Adipose tissue (tissue), 3 donors: ENCODE measurements around the gene PTPRN2. TPM values are rescaled to one million over a fixed set of nuclear protein-coding genes. Genes with fewer than 3 reads are reported as not detected.

Experiments used
- H3K27ac ChIP-seq: one replicate; pipeline ENCODE4 v1.5.1; 2013; ENCODE audit warnings: low read depth, low read length
- WGBS, 3 donors: extraction: QIAGEN DNeasy Blood & Tissue Kit; methylation state at CpG; one replicate each; pipeline ENCODE4 v1.1.7; 2013; 5-methylcytosine and 5-hydroxymethylcytosine counted together
- polyA plus RNA-seq, 3 donors: library from polyadenylated mRNA; stranded (reverse); fragments of 200-250 nt; gene quantifications; one replicate each; pipeline ENCODE4 v1.2.3, GENCODE V29; 2013
- donor health status: healthy with polysubstance abuse.
- donor health status: Bipolar disorder and iron deficiency.
- donor health status: healthy.

The PTPRN2 gene
- polyA plus RNA-seq, 3 donors: 3.7 to 8.0 (median 7.3) TPM

DNA sequence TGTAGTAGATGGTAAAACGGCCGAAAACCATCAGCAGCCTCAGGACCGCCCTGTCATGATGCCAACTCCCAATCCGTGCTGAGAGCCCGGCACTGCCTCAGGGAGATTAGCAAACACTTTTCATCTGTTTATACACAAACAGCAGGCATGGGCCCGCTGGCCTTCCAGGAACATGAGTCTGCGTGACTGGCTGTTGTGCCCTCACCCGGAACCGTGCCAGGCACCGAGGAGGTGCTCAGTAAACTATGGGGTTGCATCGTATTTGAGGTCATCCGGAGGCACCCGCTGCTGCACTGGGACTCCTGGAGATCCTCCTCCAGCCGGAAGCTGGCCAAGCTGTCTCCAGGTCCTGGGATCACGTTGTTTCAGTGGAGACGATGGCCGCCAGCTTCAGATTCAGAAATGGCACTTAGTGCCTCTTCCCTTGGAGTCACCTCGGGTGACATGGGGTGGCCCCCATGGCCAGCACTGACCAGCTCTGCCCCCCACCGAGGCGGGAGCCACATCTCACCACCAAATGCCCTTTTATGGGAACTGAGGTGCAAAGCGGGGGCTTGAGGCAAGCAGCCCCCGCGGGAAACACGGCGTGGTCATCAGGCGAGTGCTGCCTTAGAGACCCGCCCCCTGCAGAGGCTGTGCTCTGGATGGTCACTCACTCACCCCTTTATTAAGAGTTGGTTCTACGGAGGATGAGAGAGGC, 585.9 kb downstream of the PTPRN2 start:
- 85 to 89% (median 87%) methylated on average over 28 of the region's 28 CpGs for WGBS, 3 donors
- no peak overlapping the region for H3K27ac ChIP-seq

DNA sequence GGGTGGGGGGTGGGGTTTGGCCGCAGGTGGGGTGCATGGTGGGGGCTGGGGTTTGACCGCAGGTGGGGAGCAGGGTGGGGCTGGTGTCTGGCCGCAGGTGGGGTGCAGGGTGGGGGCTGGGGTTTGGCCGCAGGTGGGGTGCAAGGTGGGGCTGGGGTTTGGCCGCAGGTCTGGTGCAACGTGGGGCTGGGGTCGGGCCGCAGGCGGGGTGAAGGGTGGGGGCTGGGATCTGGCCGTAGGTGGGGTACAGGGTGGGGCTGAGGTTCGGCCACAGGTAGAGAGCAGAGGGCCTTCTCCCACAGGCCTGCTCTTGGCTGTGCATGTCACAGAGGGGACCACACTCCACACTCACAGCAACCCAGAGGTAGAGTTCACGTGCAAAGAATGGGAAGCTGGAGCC, 586.6 kb downstream of the PTPRN2 start:
- H3K27ac ChIP-seq: no peak overlapping the region
- 82 to 90% (median 85%) methylated on average over 8 to 9 of the region's 12 CpGs for WGBS, 3 donors

DNA sequence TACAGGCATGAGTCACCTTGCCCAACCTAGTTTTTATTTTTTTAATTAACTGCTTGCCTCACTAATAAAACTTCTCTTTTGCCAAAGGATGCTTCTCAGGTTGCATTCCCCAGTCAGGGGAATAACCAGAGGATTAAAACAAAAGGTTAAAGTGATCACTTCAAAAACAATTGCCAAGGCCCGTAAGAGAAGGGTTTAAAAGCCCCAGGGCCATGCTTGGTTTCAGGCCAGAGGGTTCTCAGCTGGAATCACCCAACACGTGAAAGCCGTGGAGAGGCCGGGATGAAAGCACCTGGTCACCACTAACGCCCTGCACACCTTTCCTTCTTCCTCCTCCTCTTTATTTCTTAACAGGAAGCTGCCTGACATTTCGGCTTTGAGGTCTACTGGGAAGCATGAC, 587.5 kb downstream of the PTPRN2 start:
- WGBS, 3 donors: 59 to 68% (median 65%) methylated on average over 6 of the region's 6 CpGs
- no peak overlapping the region for H3K27ac ChIP-seq

DNA sequence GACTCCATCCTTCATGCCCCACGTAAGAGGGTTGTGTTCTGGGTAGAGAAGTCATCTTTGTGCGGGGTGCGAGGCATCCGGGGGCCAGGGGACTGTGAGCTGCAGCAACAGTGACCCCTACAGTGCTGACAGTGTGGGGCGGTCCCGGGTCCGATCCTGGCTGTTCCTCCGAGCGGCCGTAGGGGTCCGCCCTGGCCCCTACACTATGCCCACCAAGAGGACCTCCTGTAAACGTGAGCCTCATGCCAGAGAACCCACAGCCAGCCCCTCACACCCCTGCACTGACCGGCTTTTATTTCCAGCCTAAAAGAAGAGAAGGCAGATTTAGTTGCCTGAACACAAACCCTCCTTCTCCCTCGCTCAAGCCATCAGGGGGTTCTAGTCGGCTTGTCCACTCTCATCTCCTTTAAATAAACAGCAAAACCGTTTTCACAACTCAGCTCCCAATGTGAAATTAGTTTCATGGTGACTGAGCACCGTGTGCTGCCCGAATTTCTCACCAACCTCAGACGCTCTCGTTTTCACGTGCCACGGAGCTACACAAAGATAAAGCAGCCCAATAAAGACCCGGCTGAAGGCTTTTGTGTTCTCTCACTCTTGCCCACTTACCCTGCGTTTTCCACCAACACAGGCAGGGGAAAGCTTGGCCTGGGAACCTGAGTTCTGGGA, 588.6 kb downstream of the PTPRN2 start:
- 77 to 82% (median 78%) methylated on average over 23 to 24 of the region's 24 CpGs for WGBS, 3 donors
- H3K27ac ChIP-seq: no peak overlapping the region

DNA sequence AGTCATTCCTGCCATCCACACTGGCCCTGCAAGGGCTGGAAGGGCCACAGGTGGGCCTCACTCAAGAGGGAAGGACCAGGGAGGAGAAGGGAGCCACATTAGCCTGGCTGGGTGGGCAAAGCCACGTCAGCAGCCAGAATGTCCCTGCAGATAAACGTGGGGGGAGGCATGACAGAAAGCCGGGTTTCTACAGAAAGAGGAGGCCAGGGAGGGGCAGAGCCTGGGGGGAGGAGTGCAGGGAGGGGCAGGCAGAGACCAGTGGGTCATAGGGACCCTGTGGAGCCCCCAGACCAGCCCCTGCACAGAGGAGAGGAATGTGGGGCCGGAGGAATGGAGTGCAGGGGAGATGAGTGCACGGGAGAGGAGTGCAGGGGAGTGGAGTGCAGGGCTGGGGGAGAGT, 590.2 kb downstream of the PTPRN2 start:
- H3K27ac ChIP-seq: no peak overlapping the region
- 62 to 80% (median 66%) methylated on average over 5 of the region's 5 CpGs for WGBS, 3 donors

DNA sequence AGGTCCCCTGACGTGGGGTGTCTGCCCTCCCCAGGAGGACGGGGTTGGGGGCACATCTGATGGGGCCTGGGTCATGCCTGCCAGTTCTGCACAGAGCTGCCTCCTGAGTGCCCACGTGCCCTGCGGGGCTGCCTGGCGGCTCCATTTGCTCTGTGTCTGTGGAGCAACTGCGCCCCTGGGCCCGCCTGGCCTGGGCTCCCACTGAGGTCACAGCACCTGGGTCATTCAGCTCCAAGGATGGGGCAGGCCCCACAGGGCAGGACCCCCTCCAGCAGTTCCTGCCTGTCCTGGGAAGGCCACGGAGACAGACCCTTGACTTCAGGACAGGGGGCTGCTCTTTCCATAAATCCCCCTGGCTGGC, 590.6 kb downstream of the PTPRN2 start:
- 85 to 93% (median 88%) methylated on average over 6 to 8 of the region's 8 CpGs for WGBS, 3 donors
- no peak overlapping the region for H3K27ac ChIP-seq

DNA sequence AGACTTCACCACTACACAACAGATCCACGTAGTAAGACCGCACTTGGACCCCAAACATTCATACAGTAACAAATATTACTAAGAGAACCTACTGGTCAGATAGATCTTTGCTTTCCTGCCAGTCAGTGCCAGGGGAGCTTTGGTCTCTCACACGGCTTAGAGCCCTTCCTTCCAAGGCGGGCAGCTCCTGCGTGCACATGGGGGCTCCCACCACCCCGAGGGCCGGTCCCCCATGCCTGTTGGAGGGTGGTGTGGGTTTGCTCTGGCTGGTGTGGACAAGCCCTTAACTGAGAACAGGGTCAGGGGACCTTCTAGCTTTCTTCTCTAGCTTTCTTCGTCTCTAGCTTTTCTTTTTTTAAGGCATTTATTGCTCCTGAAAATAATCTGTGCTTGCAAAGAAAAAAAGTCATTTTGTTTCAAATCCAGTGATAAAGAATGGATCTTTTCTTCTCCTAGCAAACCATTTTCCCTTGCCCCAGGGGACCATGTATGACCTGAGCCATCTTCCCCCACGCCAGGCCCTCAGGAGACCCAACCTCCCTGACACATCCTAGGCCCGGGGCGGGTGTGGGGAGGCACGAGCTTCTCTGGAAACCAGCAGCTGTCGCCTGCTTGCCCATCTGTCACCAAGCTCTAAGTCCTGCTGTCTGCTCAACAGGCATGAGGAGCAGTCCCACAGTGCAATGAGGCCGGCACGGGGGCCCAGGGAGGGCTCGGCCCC, 591.1 kb downstream of the PTPRN2 start:
- 82 to 87% (median 83%) methylated on average over 16 of the region's 16 CpGs for WGBS, 3 donors
- no peak overlapping the region for H3K27ac ChIP-seq

DNA sequence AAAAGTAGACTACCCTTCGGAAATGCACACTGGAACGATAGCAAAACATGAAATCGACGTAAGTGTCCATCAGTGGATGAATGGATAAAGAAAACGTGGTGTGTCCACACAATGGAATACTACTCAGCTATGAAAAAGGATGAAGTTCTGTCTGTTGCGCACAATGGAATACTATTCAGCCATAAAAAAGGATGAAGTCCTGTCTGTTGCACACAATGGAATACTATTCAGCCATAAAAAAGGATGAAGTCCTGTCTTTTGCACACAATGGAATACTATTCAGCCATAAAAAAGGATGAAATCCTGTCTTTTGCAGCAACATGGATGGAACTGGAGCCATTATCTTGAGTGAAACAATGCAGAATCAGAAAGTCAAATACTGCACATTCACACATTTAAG, 591.8 kb downstream of the PTPRN2 start:
- no peak overlapping the region for H3K27ac ChIP-seq
- WGBS, 3 donors: 94 to 100% (median 96%) methylated on average over 6 of the region's 6 CpGs

DNA sequence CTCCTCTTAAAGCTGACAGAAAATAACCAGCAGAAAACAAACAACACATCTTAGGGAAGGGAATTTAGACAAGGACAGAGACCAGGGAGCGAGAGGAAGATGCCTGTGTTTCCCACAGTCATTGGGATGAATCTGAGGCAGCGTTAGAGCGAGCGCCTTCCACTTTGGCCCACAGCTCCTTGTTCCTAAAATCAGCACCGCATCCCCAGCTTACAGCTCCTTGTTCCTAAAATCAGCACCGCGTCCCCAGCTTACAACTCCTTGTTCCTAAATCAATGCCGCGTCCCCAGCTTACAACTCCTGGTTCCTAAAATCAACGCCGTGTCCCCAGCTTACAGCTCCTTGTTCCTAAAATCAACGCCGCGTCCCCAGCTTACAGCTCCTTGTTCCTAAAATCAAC, 593.3 kb downstream of the PTPRN2 start:
- WGBS, 3 donors: 81 to 85% (median 81%) methylated on average over 14 of the region's 14 CpGs

DNA sequence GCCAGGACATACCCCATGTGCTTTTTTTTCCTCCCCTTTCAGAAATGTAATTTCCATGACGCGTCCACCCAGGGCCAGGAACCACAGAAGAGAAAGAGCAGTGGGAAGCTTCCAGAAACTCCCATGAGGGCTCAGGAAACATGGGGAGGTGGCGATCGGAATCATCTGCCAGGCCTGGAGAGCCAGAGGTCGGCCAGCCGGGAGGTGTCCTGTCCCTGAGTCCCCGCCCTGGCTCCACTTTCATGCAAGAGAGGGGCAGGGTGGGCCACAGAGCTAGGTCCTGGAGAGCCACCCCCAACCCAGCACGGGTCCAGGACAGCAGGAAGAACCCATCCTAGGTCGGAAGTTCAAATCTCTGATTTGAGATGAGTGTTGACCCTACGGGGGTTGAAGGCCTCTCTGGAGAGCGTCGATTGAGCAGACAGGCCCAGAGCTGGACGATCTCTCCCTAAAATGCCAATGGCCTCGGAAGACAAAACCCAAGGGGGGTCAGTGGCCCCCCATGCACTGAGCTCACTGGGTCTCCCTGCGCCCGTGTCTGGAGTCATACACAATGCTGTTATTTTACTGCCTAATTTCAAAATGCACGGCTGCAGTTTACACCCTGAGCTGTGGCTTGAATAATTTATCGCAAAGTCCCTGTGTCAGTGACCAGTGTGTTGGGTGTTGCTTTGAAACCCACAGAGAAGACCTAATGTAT, 594.1 kb downstream of the PTPRN2 start:
- no peak overlapping the region for H3K27ac ChIP-seq
- 80 to 89% (median 82%) methylated on average over 18 of the region's 18 CpGs for WGBS, 3 donors

More for the DNA sequence above, 593.3 kb downstream of the PTPRN2 start:
- H3K27ac ChIP-seq: no peak overlapping the region

DNA sequence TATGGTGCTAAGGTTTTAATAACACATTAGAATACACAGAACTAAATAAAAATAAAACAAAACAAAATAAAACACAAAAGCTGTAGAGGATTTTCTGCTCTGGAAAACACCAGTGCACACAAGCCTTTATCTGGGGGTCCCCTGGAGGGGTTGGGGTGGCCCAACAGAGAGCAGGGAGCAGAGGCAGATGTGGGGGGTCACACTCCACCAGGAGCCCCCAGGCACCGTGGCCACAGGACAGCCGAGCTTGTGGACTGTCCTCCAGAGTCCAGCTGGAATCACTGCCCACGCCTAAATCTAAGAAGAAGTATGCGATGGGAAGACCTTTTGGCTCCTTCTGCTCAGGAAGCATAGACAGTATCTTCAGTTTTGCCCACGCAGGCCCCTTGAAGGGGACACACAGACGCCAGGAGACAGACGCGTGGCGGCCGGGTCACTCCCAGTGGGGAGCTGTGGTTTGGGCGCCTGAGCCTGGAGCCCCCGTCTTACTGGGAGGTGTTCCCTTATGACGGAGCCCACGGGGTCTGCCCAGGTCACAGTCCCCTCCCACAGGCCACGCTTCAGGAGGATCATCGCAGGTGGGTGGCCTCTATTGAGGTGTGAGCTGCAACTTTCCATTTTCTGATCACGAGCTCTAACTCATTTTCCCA, 595.0 kb downstream of the PTPRN2 start:
- no peak overlapping the region for H3K27ac ChIP-seq
- 87 to 90% (median 87%) methylated on average over 17 of the region's 17 CpGs for WGBS, 3 donors

DNA sequence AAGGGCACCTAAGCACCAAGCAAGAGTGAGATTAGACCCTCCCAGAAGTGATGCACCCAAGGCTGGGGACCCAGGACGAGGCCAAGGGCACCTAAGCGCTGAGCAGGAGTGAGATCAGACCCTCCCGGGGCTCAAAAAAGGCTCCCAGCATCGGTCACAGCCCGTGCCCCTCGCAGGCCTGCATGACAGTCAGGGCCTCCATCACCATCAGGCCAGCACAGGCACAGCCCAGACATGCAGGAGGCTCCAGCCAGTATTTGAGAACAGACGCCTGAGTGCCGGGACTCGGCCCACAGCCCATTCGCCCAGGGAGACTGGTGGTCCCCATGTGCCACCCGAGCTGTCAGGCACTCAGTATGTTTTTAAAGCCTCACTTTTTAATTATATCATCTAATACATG, 595.9 kb downstream of the PTPRN2 start:
- no peak overlapping the region for H3K27ac ChIP-seq
- WGBS, 3 donors: 80 to 97% (median 95%) methylated on average over 11 of the region's 11 CpGs

DNA sequence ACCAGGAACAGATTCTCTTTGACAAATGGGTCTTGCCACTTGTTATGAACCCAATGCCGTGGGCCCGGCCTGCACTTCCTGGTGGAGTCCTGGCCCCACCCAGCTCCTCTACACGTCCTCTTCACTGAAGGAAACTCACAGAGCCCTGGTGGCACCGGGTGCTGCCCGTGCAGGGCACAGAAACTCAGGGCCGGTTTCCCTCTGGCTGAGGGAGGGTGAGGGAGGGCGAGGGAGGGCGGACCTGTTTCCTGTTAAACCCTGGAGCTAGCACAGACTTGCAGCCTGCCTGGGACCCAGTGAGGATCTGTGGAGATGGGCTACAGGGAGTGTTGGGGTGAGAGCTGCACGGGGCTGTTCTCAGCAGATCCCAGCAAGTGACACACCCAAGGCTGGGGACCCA, 596.3 kb downstream of the PTPRN2 start:
- H3K27ac ChIP-seq: no peak overlapping the region
- whole genome bisulfite sequencing, 3 donors: 57 to 74% (median 58%) methylated on average over 9 of the region's 9 CpGs

DNA sequence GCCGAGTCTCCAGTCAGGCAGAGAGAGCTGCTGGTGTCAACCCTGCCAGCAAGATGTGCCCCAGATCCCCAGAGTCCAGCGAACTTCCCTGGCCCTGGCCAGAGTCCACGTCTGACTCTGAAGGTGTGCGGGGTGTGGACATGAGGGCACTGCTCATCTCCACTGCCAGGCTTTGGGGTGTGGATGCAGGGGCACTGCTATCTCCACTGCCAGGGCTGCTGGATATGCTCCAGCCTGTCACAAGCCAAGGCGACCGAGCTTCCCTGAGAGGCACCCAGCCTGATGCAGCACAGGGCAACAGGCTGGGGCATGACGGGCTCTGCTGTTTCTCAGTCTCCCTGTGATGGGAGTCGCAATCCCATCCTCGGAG, 596.8 kb downstream of the PTPRN2 start:
- no peak overlapping the region for H3K27ac ChIP-seq
- 67 to 76% (median 70%) methylated on average over 9 of the region's 9 CpGs for WGBS, 3 donors

DNA sequence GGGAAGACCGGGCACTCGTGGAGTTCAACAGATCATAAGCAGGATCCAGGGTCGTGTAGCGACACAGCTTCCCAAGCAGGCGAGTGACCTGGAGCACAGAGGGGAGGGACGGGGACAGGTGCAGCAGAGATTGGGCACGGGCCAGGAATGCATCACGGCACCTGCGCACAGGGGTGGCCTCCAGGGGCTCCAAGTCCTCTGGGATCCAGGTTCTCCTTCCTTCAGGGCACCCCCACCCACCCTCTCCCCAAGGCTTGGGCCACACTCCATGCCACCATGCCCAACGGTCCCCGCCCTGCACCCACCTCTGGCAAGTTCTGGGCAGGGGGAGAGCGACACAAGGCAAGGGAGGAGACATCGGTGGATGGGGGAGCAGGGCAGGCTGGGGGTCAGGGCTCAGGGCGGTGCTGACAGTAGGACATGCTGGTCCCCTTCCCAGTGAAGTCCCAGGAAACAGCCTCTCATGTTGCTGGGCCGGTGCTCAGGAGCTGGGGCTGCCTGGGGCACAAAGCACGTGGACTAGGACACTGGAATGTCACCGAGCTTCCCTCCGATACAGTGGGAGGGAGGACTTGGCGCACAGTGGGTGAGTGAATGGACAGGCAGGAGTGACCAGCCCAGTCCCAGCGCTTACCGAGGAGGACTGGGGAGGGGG, 597.3 kb downstream of the PTPRN2 start:
- 77 to 79% (median 77%) methylated on average over 21 of the region's 21 CpGs for WGBS, 3 donors
- no peak overlapping the region for H3K27ac ChIP-seq

DNA sequence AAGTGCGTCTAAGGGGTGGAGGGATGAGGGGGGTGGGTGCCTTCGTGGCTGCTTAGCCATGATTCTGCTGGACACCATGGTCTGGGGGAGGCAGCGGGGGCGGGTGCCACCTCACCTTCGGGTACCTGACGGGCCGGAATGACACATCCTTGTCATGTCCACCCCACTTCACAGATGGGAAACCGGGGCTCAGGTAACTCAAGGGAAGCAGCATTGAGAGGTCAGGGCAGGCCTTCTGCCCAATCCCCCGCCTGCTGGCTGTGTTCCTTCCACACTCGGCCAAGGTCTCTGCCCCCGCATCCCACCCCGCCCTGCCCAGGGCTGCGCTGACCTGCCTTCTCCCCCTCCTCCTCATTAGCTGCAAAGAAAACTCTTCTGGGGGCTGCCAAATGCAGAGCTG, 598.0 kb downstream of the PTPRN2 start:
- no peak overlapping the region for H3K27ac ChIP-seq
- 59 to 75% (median 64%) methylated on average over 12 to 13 of the region's 13 CpGs for WGBS, 3 donors

DNA sequence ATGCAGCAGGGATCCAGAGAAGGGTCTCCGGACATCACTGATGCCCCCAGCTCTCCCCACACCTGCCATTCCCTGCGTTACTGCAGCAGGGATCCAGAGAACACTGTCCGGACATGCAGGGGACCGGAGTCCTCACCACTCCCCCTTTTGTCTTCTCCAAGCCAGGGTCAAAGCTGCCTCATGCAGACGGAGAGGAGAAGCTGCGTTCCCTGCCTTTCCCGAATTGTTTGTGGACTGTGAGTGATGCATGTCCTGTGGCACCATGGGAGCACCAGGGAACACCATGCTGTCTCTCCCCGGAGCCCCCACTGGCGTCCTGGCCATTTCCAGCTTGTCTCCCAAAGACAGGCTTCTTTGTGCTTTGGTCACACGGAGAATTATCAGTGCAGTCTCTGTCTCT, 599.7 kb downstream of the PTPRN2 start:
- WGBS, 3 donors: 70 to 81% (median 79%) methylated on average over 10 of the region's 10 CpGs
- no peak overlapping the region for H3K27ac ChIP-seq

DNA sequence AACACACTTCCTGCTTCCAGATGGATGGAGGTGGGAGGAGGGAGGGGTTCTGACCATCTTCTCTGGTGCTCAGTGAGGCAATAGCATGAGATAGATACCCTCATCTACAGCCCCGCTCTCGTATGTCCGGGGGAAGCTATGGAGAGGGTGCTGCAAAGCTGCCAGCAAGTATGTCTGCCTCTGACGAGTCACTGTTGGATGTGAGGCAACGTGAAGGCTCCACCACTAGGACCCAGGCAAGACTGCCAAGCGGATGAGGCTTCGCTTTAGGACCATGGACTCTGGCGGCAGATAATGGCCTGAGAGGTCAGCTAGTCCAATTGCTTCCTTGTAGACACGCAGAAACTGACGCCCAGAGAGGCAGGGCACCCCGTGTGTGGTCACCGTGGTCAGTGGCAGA, 601.6 kb downstream of the PTPRN2 start:
- 83 to 86% (median 84%) methylated on average over 12 of the region's 12 CpGs for WGBS, 3 donors
- H3K27ac ChIP-seq: no peak overlapping the region
